ENCODE measurements around the gene CIP2A.
A peak's percentile ranks its signal among the peaks of the same experiment; 100 is the strongest.
"Not testable (repeated sequence)": the region's sequence is repeated elsewhere in the genome, so short reads cannot be mapped to it uniquely, and the experiment has no call there.

CIP2A gene

DNA sequence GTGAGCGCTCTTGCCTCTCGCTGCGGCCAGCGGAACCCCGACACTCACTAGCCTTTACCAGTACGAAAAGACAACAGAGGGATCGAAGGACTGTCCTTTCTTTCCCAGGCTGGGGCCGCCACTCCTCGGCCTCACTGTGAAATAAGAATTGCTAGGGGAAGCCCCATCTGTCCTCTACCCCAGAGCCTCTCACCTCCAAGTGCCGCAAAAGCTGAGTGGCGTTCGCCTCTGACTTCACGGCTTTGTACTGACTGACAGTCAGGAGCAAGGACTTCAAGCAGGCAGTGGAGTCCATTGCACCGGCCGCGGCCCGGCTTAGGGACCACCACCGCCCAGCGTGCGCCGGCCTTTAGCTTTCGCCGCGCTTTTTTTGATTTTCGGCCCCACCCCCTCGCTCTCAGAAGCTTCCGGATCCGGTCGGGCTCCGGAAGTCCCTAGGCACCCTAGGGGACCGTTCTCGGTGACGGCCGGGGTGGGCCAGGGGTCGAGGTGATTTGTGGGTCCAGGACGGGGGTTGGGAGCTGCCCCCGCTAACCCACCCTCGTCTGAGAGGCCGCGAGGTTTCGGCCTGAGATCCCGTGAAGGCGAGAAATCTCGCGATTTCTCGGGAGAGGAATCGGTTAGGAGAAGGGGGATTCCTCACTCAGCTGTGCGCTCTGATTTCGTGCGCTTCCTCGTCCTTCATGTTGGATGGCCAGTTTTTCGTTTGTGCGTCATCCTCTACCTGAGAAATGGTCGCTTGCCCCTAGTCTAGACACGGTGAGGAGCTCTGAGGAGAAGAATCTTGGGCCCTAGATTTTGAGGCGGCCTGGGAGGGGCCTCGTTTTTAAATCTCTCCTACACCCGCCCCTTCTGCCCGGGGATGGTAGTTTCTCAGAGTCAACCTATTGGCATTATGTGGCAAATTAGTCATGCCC, at the start of gene CIP2A, which contains the start of gene DZIP3:
Gene CIP2A, minus strand, starts transcription at position 358 of the 917 bp plus-strand sequence. Its CDS starts 63 bp downstream, at position 295.
Gene DZIP3, plus strand, starts transcription at position 642 of the 917 bp plus-strand sequence. CDS start 15,685 bp downstream, outside the sequence.
- peak; percentile 97 for DNase-seq (ENCODE audit: low spot score)

GRCh38 chr3:108629974-108630373, 40.7 kb upstream of the CIP2A start:
- no peak for DNase-seq (ENCODE audit: low spot score)

- DNase-seq (ENCODE audit: low spot score): no peak
Observed at GRCh38 chr3:108623504-108623903, 34.3 kb upstream of the CIP2A start.

DNA sequence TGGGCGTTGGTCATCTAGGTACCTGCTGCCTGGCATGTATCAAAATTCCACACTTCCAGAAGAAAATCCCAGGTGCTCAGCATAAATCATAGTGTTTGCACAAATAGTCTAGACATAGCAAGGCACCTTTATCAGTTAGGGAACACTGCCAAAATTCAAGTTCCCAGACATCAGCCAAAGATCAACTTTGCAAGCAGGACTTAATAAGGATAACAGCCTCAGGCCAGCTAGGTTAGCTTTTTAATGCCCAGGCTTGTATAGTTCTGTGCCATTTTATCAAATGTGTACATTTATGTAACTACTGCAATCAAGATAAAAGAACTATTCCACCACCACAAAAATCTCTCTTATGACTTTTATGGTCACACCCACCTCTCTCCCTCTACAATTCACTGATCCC, 31.0 kb upstream of the CIP2A start:
- no peak for DNase-seq (ENCODE audit: low spot score)

DNA sequence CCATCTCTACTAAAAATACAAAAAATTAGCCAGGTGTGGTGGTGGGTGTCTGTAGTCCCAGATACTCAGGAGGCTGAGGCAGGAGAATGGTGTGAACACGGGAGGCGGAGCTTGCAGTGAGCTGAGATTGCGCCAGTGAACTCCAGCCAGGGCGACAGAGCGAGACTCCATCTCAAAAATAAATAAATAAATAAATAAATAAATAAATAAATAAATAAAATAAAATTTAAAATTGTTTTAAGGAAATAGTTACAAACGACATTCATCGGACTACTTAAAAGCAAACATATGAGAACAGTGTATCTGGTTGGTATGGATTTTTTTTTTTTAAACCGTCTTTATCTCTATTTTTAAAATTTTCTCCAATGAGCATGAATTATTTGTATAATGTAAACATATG, 26.9 kb upstream of the CIP2A start:
- DNase-seq (ENCODE audit: low spot score): not testable (repeated sequence)

- DNase-seq (ENCODE audit: low spot score): no peak
Observed at GRCh38 chr3:108610651-108611050, 21.4 kb upstream of the CIP2A start.

DNA sequence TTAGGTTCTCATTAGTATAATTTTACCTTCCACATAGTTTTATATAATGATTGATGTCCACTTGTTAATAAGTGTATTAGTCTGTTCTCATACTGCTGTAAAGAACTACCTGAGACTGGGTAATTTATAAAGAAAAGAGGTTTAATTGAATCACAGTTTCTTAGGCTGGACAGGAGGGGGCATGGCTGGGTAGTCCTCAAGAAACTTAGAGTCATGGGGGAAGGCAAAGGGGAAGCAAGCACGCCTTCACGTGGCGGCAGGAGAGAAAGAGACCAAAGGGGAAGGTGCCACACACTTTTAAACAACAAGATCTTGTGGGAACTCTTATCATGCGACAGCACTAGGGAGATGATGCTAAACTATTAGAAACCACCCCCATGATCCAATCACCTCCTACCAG, 19.5 kb upstream of the CIP2A start:
- DNase-seq (ENCODE audit: low spot score): no peak

- DNase-seq (ENCODE audit: low spot score): no peak
Observed at GRCh38 chr3:108605491-108605890, 16.3 kb upstream of the CIP2A start.

GRCh38 chr3:108605028-108605427, 15.8 kb upstream of the CIP2A start:
- no peak for DNase-seq (ENCODE audit: low spot score)

GRCh38 chr3:108603691-108604090, 14.5 kb upstream of the CIP2A start:
- no peak for DNase-seq (ENCODE audit: low spot score)

DNA sequence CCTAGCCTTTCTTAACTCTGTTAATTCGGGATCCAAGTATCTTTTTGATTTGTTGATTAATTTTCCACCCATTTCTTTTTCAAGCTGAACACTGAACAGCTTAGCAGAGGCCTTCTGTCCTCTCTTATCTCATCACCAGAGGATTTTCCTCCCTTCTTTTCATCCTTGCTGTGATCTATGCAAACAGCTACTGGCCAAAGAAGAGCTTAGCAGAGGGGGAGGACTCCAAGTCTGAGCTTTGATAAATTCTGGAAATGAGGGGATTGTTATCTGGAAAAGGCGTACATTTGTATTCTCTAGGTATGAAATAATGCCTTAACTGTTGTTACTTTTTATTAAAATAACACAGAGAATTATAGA, 13.7 kb upstream of the CIP2A start:
- no peak for DNase-seq (ENCODE audit: low spot score)

DNA sequence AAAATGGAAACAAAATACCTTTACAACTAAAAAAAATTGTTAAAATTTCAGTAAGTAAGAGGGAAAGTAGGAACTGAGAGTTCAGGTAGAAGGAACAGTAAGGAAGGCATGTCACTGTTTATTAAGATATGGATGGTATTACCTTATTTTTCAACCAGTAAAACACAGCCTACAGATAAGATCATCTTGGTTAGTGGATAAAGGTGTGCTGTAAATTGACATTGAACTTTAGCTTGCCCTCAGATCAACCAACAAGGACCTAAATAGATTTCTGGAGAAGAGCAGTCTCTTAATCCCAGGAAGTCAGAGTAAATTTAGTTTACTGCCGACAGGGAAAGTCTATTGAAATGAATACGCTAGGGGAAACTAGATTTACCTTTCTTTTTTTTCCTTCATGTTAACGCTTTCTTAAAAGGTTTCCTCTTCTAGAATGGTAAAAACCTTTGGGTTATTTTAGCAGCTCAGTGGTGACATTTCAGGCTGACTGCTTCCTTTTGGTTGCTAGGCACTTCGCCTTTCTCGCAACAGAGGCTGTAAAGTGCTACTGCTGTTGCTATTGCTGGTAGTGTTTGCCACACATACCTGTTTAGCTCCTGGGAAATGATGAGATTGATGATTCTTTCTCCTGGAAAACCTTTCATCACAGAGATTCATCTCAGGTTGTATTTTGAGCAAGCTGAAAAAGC, 13.2 kb upstream of the CIP2A start:
- no peak for DNase-seq (ENCODE audit: low spot score)

DNA sequence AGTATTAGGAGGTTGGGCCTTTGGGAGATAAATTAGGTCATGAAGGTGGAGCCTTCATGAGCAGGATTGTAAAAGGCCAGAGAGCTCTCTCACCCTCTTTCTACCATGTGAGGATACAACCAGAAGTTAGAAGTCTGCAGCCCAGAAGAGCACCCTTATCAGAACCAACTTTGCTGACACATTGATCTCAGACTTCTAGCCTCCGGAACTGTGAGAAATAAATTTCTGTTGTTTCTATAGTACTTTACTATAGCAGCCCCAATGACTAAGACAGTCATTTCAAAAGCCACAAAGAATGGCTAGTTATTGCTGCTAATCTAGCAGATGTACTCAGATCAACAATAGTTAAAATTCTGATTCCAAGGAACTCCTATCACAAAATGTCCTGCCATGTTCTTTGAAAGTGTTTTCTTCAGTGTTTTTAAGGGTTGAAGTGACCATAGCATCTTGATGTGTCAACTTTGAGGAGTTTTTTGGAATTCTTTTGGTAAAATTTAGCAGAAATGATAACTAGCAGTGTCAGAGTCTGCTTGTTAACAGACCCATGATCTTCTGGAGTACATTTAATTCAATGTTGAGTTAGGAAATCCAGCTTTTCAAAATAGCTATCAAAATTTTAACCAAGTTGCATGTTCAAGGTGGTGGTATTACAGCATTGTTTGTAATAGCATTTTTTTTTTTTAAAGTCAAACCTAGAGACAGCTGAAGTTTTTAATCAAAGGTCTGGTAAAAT, 10.6 kb upstream of the CIP2A start:
- DNase-seq (ENCODE audit: low spot score): no peak

DNA sequence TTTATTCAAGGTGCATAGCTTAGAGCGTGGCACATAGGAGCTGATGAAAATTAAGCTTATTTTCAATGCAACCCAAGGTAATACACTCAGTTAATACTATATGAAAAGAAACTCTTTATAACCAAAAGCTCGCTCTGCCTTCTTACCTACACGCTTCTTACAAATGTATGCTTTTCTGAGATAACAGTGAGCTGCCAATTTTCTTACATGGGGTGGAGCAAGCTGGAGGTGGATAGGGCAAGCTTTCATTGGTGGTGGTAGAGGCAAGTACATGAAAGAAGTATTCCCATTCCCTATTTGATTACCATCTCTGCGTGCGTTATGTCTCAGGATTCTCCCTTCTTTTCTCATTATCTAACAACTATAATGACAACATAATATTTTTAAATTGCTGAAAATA, 9.1 kb upstream of the CIP2A start:
- DNase-seq (ENCODE audit: low spot score): no peak

DNA sequence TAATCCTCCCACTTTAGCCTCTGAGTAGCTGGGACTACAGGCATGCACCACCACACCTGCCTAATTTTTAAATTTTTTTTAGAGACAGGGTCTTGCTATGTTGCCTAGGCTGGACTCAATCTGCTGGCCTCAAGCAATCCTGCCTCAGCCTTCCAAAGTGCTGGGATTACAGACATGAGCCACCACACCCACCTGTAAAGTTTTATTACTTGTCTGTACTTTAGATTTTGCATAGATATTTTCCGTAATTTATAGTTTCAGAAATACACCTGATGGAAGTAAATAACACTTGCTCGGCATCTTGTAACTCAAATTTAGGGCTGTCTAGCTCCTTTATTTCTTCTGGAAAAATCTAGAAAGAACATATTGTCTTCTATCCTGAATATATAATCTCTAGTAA, 6.1 kb upstream of the CIP2A start:
- DNase-seq (ENCODE audit: low spot score): no peak

DNA sequence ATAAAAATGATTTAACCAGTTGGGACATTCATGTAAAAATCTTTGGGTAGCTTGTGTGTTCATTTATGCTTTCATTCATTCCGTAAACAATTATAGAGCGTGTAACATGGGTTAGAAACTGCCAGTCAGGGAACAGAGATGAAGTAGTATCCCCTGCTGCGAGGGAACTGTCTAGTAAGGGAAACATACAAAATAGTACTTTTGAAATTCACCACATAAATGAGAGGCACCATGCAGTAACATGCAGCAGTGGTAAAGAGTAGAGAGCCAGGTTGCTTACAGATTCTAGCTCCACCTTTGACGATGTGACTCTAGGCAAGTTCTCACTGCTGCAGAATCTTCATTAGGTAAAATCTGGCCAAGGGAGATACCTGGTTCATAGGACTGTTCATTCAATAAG, 1.2 kb upstream of the CIP2A start:
- no peak for DNase-seq (ENCODE audit: low spot score)

DNA sequence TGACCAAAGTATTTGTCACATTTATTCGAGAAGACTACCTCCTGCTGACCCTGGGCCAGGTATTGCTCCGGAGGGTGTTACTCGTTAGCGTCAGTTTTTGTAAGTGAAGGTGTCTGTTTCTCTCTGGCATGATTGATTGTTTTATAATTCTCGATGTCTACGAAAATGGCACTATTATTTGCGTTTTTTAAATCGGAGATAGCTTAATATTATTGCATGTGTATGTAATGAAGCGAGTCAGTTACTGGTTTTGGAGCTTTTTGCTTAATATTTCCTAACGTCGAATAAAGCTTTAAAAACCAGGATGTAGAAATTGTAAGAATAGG, 723 bp upstream of the CIP2A start:
- no peak for DNase-seq (ENCODE audit: low spot score)

- DNase-seq (ENCODE audit: low spot score): no peak
Observed at GRCh38 chr3:108588601-108589000, 637 bp downstream of the CIP2A start.

- no peak for DNase-seq (ENCODE audit: low spot score)
Observed at GRCh38 chr3:108578064-108578463, 11.2 kb downstream of the CIP2A start.

DNA sequence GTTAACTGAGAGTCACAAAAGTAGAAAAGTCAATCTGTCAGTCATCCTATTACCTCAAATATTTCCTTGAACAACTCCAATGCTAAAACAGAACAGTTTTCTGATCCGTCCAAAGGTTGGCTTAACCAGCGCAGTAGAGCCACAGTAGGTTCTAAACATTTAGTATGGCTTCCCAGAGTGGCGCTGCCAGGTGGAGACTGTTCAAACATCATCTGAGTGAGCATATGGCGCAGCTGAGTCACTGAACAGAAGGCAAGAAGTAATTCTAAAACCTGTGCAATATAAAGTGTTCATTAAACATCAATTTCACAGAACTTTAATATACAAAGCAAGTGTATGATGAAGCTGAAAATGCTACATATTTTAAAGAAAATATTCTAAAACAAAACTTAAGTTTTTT, 19.9 kb downstream of the CIP2A start:
- DNase-seq (ENCODE audit: low spot score): no peak

- DNase-seq (ENCODE audit: low spot score): no peak
Observed at GRCh38 chr3:108566599-108566998, 22.6 kb downstream of the CIP2A start.

- no peak for DNase-seq (ENCODE audit: low spot score)
Observed at GRCh38 chr3:108565506-108565905, 23.7 kb downstream of the CIP2A start.

GRCh38 chr3:108564564-108564963, 24.7 kb downstream of the CIP2A start:
- DNase-seq (ENCODE audit: low spot score): no peak
